H1 (cell line): ENCODE results near the gene CLDN6. TPM values are rescaled to one million over a fixed set of nuclear protein-coding genes. Genes with fewer than 3 reads are reported as not detected.

Source experiments
- CTCF ChIA-PET: fragments of 300-600 bp; sonication (Branson Sonifier 250); formaldehyde crosslinking; loops from one replicate; lab custom pipeline; 2021; ENCODE audit not compliant: partially characterized antibody; lab: Charles Lee
- POLR2A ChIA-PET: fragments of 300-600 bp; sonication (Branson Sonifier 250); formaldehyde crosslinking; loops from one replicate; lab custom pipeline; 2021; ENCODE audit warnings: inconsistent platforms; ENCODE audit not compliant: partially characterized antibody; lab: Charles Lee
- DNase-seq, 2 experiments: peaks; one replicate each; pipeline versions ENCODE4 v3.0.0 to v3.0.0-alpha.2; 2010 to 2022; ENCODE audit warnings: low spot score in 2 of 2, low read depth in 1 of 2, mixed read lengths in 1 of 2
- FAIRE-seq: peaks from 2 replicates; lab custom pipeline; 2011; peaks lifted over from hg19 to GRCh38; lab: Jason Lieb, UNC
- H2AFZ ChIP-seq: 2 replicates; pipeline ENCODE4 v1.8.1; 2012; ENCODE audit warnings: low read length, inconsistent platforms
- H2AK5ac ChIP-seq: 2 replicates; pipeline ENCODE4 v1.6.1; 2013; ENCODE audit warnings: low read depth, low read length
- H2BK120ac ChIP-seq: replicated peaks from 2 replicates; pipeline ENCODE3; 2013; ENCODE audit warnings: low read depth, low read length, inconsistent platforms
- H2BK12ac ChIP-seq: 2 replicates; pipeline ENCODE4 v1.6.1; 2013; ENCODE audit warnings: low read depth, low read length
- H2BK15ac ChIP-seq: 2 replicates; pipeline ENCODE4 v1.6.1; 2013; ENCODE audit warnings: low read length
- H2BK20ac ChIP-seq: 2 replicates; pipeline ENCODE4 v1.6.1; 2013; ENCODE audit warnings: low read length
- H2BK5ac ChIP-seq: 2 replicates; pipeline ENCODE4 v1.6.1; 2013; ENCODE audit warnings: low read depth, low read length
- H3K14ac ChIP-seq: 2 replicates; pipeline ENCODE4 v1.6.1; 2013; ENCODE audit warnings: inconsistent platforms; ENCODE audit not compliant: insufficient read length
- H3K18ac ChIP-seq: 2 replicates; pipeline ENCODE4 v1.6.1; 2013; ENCODE audit warnings: low read length; ENCODE audit errors: extremely low read depth
- H3K23ac ChIP-seq: 2 replicates; pipeline ENCODE4 v1.6.1; 2013; ENCODE audit warnings: inconsistent platforms; ENCODE audit not compliant: insufficient read length
- H3K23me2 ChIP-seq: 2 replicates; pipeline ENCODE4 v1.6.1; 2013; ENCODE audit warnings: low read depth, low read length
- H3K27ac ChIP-seq: 2 replicates; pipeline ENCODE4 v1.6.1; 2011; ENCODE audit warnings: low read depth, low read length, inconsistent platforms
- H3K27me3 ChIP-seq, 4 experiments: replicated peaks in 1 of 4; 1 replicate in 1 of 4; 2 replicates in 3 of 4; pipeline versions ENCODE4 v1.6.1 to v1.8.1; 2011 to 2013; ENCODE audit warnings: low read length in 3 of 4, mild to moderate bottlenecking in 3 of 4, inconsistent platforms in 2 of 4, mixed read lengths in 2 of 4, moderate library complexity in 1 of 4; ENCODE audit not compliant: control insufficient read depth in 3 of 4, insufficient read depth in 3 of 4; ENCODE audit errors: extremely low read depth in 1 of 4
- H3K36me3 ChIP-seq, 4 experiments: 2 replicates each; pipeline versions ENCODE4 v1.6.1 to v1.8.1; 2011 to 2013; ENCODE audit warnings: mild to moderate bottlenecking in 4 of 4, low read length in 3 of 4, moderate library complexity in 2 of 4, control low read depth in 1 of 4, inconsistent platforms in 1 of 4; ENCODE audit not compliant: insufficient read depth in 4 of 4, control insufficient read depth in 2 of 4
- H3K4ac ChIP-seq: replicated peaks from 2 replicates; pipeline ENCODE3; 2013; ENCODE audit warnings: low read length, low read depth, mixed read lengths, inconsistent platforms; ENCODE audit not compliant: insufficient read length
- H3K4me1 ChIP-seq, 4 experiments: replicated peaks in 1 of 4; 1 replicate in 1 of 4; 2 replicates in 3 of 4; pipeline versions ENCODE4 v1.6.1 to v1.8.1; 2011 to 2013; ENCODE audit warnings: low read length in 3 of 4, inconsistent platforms in 2 of 4, mixed read lengths in 1 of 4; ENCODE audit not compliant: insufficient read depth in 4 of 4, control insufficient read depth in 3 of 4
- H3K4me2 ChIP-seq, 2 experiments: 2 replicates each; pipeline versions ENCODE4 v1.6.1 to v1.8.1; 2011 to 2013; ENCODE audit warnings: low read depth in 2 of 2, low read length in 2 of 2, control low read depth in 1 of 2, inconsistent platforms in 1 of 2, mild to moderate bottlenecking in 1 of 2; ENCODE audit not compliant: insufficient read depth in 1 of 2
- H3K4me3 ChIP-seq, 4 experiments: fragments of 200-600, 300-600 bp in 1 of 4; sonication (generic), shearing (Covaris generic), sonication (Bioruptor Twin) in 1 of 4; 2 replicates each; pipeline versions ENCODE4 v1.5.1 to v1.8.1; 2011 to 2016; ENCODE audit warnings: low read length in 4 of 4, low read depth in 3 of 4, control low read depth in 2 of 4, inconsistent platforms in 2 of 4, mild to moderate bottlenecking in 2 of 4, mixed read lengths in 1 of 4, moderate library complexity in 1 of 4; ENCODE audit not compliant: insufficient read depth in 2 of 4; ENCODE audit errors: extremely low read depth in 1 of 4
- H3K56ac ChIP-seq: replicated peaks from 2 replicates; pipeline ENCODE3; 2013; ENCODE audit warnings: low read depth, mild to moderate bottlenecking, mixed read lengths, low read length, inconsistent platforms; ENCODE audit not compliant: insufficient read length
- H3K79me1 ChIP-seq: 2 replicates; pipeline ENCODE4 v1.6.1; 2013; ENCODE audit warnings: low read depth, low read length, control low read depth
- H3K79me2 ChIP-seq, 2 experiments: 2 replicates each; pipeline versions ENCODE4 v1.6.1 to v1.8.1; 2012 to 2013; ENCODE audit warnings: low read length in 2 of 2, mild to moderate bottlenecking in 2 of 2, inconsistent platforms in 1 of 2; ENCODE audit not compliant: insufficient read depth in 2 of 2, control insufficient read depth in 1 of 2
- H3K9ac ChIP-seq, 4 experiments: replicated peaks in 1 of 4; 1 replicate in 1 of 4; 2 replicates in 3 of 4; pipeline versions ENCODE4 v1.6.1 to v1.8.1; 2011 to 2013; ENCODE audit warnings: low read depth in 3 of 4, low read length in 3 of 4, control low read depth in 2 of 4, mild to moderate bottlenecking in 2 of 4, moderate library complexity in 2 of 4, inconsistent platforms in 1 of 4; ENCODE audit errors: extremely low read depth in 1 of 4
- H3K9me3 ChIP-seq, 2 experiments: 2 replicates each; pipeline versions ENCODE4 v1.6.1 to v1.8.1; 2012 to 2013; ENCODE audit warnings: mild to moderate bottlenecking in 2 of 2, moderate library complexity in 2 of 2, control low read depth in 1 of 2, inconsistent platforms in 1 of 2, low read depth in 1 of 2, low read length in 1 of 2, mixed read lengths in 1 of 2; ENCODE audit not compliant: insufficient read depth in 2 of 2
- H4K20me1 ChIP-seq, 2 experiments: replicated peaks in 1 of 2; 2 replicates each; pipeline versions ENCODE3 to v1.8.1; 2011 to 2013; ENCODE audit warnings: inconsistent platforms in 2 of 2, low read length in 2 of 2, mild to moderate bottlenecking in 1 of 2; ENCODE audit not compliant: insufficient read depth in 2 of 2, control insufficient read depth in 1 of 2
- H4K5ac ChIP-seq: 2 replicates; pipeline ENCODE4 v1.6.1; 2013; ENCODE audit warnings: low read length, low read depth, mixed read lengths, inconsistent platforms; ENCODE audit not compliant: insufficient read length
- H4K8ac ChIP-seq: 2 replicates; pipeline ENCODE4 v1.8.0; 2013; ENCODE audit warnings: mild to moderate bottlenecking, moderate library complexity, low read length, inconsistent platforms; ENCODE audit not compliant: insufficient read depth; ENCODE audit errors: extremely low read depth
- H4K91ac ChIP-seq: replicated peaks from 2 replicates; pipeline ENCODE3; 2013; ENCODE audit warnings: low read length, mixed read lengths, inconsistent platforms; ENCODE audit not compliant: insufficient read length
- CHD1 ChIP-seq: IDR thresholded peaks from 2 replicates; pipeline ENCODE4 v1.6.1; 2012; ENCODE audit warnings: low read depth, low read length, improper control_type of control experiment
- MAX ChIP-seq: IDR thresholded peaks from 2 replicates; pipeline ENCODE4 v1.6.1; 2012; ENCODE audit warnings: inconsistent platforms
- POLR2A ChIP-seq, 2 experiments: IDR thresholded peaks; 1 replicate in 1 of 2; 2 replicates in 1 of 2; pipeline ENCODE4 v1.6.1; 2011; ENCODE audit warnings: low read depth in 2 of 2, low read length in 2 of 2, mild to moderate bottlenecking in 2 of 2; ENCODE audit errors: control extremely low read depth in 1 of 2
- TAF7 ChIP-seq: optimal IDR thresholded peaks from 2 replicates; pipeline ENCODE3; 2011; ENCODE audit warnings: low read depth, mild to moderate bottlenecking, inconsistent platforms, low read length, moderate library complexity, borderline replicate concordance
- WGBS, 2 experiments: shearing (Covaris generic) in 1 of 2; methylation state at CpG; one replicate each; pipeline versions ENCODE4 v1.1.6 to v1.1.7; 2013 to 2015; ENCODE audit warnings: low lambda C conversion rate in 2 of 2, mixed read lengths in 2 of 2, inconsistent platforms in 1 of 2, low coverage in 1 of 2, missing lambda C conversion rate in 1 of 2; ENCODE audit not compliant: insufficient replicate concordance in 2 of 2, insufficient coverage in 1 of 2, insufficient read length in 1 of 2; ENCODE audit errors: extremely low coverage in 1 of 2, missing lambda C conversion rate in 1 of 2; 5-methylcytosine and 5-hydroxymethylcytosine counted together
- polyA plus RNA-seq, 7 experiments: library from polyadenylated mRNA; depleted of rRNA in 3 of 7; stranded (reverse) in 5 of 7; unstranded in 2 of 7; fragments of >200 nt in 5 of 7; fragments of 200-250 nt in 2 of 7; gene quantifications; 1 replicate in 5 of 7; 2 replicates in 1 of 7; 4 replicates in 1 of 7; pipeline versions ENCODE4 v1.2.1 to v1.2.3, GENCODE V29; 2011 to 2013; ENCODE audit warnings: missing spikeins in 2 of 7, mixed read lengths in 2 of 7
- total RNA-seq: library from RNA; stranded (reverse); fragmentation: NEBNext Ultra II Directional; extraction: Animal tissue kit (Norgen Biotek cat#: 25700); gene quantifications from 2 replicates; pipeline ENCODE4 v1.2.1, GENCODE V29; 2021

Gene CLDN6
- total and polyA plus RNA-seq, 2 of the 8 experiments (the other 6 are each of a cell fraction or from before 2014, with no cell fraction given) = 747 to 1,115 TPM

DNA sequence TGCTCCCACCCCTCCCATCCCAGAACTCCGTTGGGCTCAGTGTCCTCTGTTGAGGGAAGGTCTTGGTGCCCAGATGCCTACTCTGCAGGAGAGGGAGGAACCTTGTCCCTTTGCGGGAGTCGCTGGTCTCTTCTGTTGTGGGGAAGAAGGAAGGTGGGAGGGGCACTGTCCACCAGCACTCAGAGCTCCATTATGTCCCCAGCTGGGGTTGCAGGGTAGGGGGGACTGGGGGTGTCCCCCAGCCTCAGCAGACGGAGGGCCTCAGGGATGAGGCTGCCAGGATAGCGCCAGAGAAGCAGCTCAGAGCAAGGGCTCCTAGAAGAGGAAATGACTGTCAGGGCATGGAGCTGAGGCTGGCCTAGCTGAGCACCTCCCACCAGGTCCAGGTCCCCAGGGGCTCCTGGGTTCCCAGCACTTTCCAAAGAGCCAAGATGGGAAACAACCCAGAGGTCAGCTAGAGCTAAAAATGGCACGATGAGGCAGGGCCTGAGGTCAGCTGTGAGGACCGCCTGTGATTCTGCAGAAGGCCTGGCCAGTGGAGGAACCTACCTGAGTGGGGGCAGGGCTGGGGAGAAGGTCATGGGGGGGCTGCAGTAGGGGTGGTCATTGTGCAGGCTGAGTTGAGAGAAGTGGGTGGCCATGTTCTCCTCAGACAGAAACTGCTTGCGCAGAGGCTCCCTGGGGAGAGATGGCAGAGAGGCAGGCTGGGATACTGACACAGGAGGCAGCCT is 4.9 kb upstream of the CLDN6 start:
- Histone ChIP-seq H2BK20ac (0 out of 2 replicates have a peak overlapping the region, but pooled peaks have one; percentile 61), H2BK5ac (peak overlapping the region; percentile 97), H3K14ac (no peak overlapping the region), H3K9ac (peak overlapping the region in 3 of 4 experiments; percentile 45 to 89 (median 89); a peak in 5 of 7 replicates), H3K23ac (no peak overlapping the region), H3K27ac (peak overlapping the region; percentile 94), H2AFZ (no peak overlapping the region), H2BK120ac (no peak overlapping the region), H3K4me3 (peak overlapping the region; percentile 39 to 97 (median 94)), H3K79me2 (peaks cover 0 to 4% of the 10 kb centered on the region in 2 experiments; a peak in 1 of 4 replicates), H4K8ac (no peak overlapping the region), H3K23me2 (peaks cover 19% of the 10 kb centered on the region; the same call in 1 of the 2 replicates), H4K5ac (no peak overlapping the region), H2AK5ac (peak overlapping the region; percentile 94; the same call in 1 of the 2 replicates), H3K36me3 (peaks cover 0 to 19% (median 11%) of the 10 kb centered on the region in 4 experiments; a peak in 7 of 8 replicates), H3K9me3 (no peaks in the 10 kb centered on the region), H4K20me1 (peaks cover 5 to 23% of the 10 kb centered on the region in 2 experiments), H3K4me2 (peak overlapping the region; percentile 83 to 88), H3K18ac (peak overlapping the region; percentile 93), H3K4ac (no peak overlapping the region), H3K56ac (no peak overlapping the region), H3K4me1 (peaks cover 0 to 22% (median 20%) of the 10 kb centered on the region in 4 experiments; a peak in 6 of 7 replicates), H3K79me1 (no peaks in the 10 kb centered on the region), H2BK15ac (peak overlapping the region; percentile 31; the same call in 1 of the 2 replicates), H2BK12ac (peak overlapping the region; percentile 96), H3K27me3 (no peaks in the 10 kb centered on the region), H4K91ac (peak overlapping the region; percentile 12)
- peak in 1 of 2 experiments; percentile 53 for DNase-seq
- no peak for TF ChIP-seq CHD1
- TF ChIP-seq POLR2A (IDR thresholded peaks at IDR 0.05; ENCODE audit: control extremely low read depth in 1 of 2, low read depth in 2 of 2, low read length in 2 of 2) = peak in 1 of 2 experiments; percentile 40; a peak in 2 of 3 replicates
- no peak for TF ChIP-seq MAX
- peak; percentile 32 for TF ChIP-seq TAF7
- ChIA-PET CTCF (interaction anchor here (1.2 to 23.8 kb wide), 9 partner anchors 9 to 103 kb away, joined by 3 to 639 read pairs (median 5); partner anchors contain the start of genes CLDN9 and ZSCAN10), POLR2A (interaction anchor here (0.8 to 35.7 kb wide), 13 partner anchors 6 to 112 kb away, joined by 3 to 1808 read pairs (median 43); partner anchors contain the start of genes BICDL2, CLDN6, CLDN9 and HCFC1R1)
- no peak for FAIRE-seq
- WGBS, 2 experiments = 28% methylated on average over 6 of the region's 8 CpGs; no CpG with 5 or more reads in 1 of the 2 experiments
